ENCODE results near the gene F2.

The F2 gene

GRCh38 chr11:46736615-46737014 lies 17.6 kb downstream of the F2 start:
- Histone ChIP-seq H3K9me3 (ENCODE audit: control insufficient read depth in 5 of 5, low read length in 5 of 5) (no peaks in the 10 kb centered on the region), H3K36me3 (ENCODE audit: control insufficient read depth in 5 of 5, insufficient read depth in 5 of 5, low read length in 5 of 5) (peaks cover 0 to 6% (median 4%) of the 10 kb centered on the region in 5 donors), H3K4me1 (ENCODE audit: control insufficient read depth in 5 of 5, insufficient read depth in 5 of 5, low read length in 5 of 5) (no peaks in the 10 kb centered on the region), H3K27me3 (ENCODE audit: control insufficient read depth in 5 of 5, insufficient read depth in 4 of 5, low read length in 5 of 5) (no peaks in the 10 kb centered on the region), H3K9ac (ENCODE audit: low read length in 5 of 5) (no peak overlapping the region), H3K4me3 (ENCODE audit: low read depth in 1 of 5, low read length in 5 of 5) (no peak overlapping the region), H3K27ac (ENCODE audit: low read depth, low read length) (no peak overlapping the region)

DNA sequence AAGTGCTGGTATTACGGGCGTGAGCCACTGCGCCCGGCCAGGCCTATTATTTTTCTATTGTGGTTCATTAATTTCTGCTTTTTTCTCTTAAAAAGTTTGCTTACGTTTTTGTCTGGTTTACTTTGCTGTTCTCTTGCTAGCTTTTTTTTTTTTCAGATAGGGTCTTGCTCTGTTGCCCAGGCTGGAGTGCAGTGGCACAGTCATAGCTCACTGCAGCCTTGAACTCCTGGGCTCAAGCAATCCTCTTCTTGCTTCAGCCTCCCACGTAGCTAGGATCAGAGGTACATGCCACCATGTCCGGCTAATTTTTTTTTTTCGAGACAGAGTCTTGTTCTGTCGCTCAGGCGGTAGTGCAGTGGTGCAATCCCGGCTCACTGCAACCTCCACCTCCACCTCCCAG lies 18.7 kb downstream of the F2 start:
- H3K9ac ChIP-seq (ENCODE audit: low read length in 5 of 5): no peak overlapping the region
- H3K9me3 ChIP-seq (ENCODE audit: control insufficient read depth in 5 of 5, low read length in 5 of 5): no peaks in the 10 kb centered on the region
- no peak overlapping the region for H3K4me3 ChIP-seq (ENCODE audit: low read depth in 1 of 5, low read length in 5 of 5)
- H3K4me1 ChIP-seq (ENCODE audit: control insufficient read depth in 5 of 5, insufficient read depth in 5 of 5, low read length in 5 of 5): no peaks in the 10 kb centered on the region
- H3K36me3 ChIP-seq (ENCODE audit: control insufficient read depth in 5 of 5, insufficient read depth in 5 of 5, low read length in 5 of 5): peaks cover 0 to 17% (median 14%) of the 10 kb centered on the region in 5 donors
- no peaks in the 10 kb centered on the region for H3K27me3 ChIP-seq (ENCODE audit: control insufficient read depth in 5 of 5, insufficient read depth in 4 of 5, low read length in 5 of 5)
- H3K27ac ChIP-seq (ENCODE audit: low read depth, low read length): no peak overlapping the region

- Histone ChIP-seq H3K27ac (ENCODE audit: low read depth, low read length) (no peak overlapping the region), H3K4me1 (ENCODE audit: control insufficient read depth in 5 of 5, insufficient read depth in 5 of 5, low read length in 5 of 5) (no peaks in the 10 kb centered on the region), H3K4me3 (ENCODE audit: low read depth in 1 of 5, low read length in 5 of 5) (no peak overlapping the region), H3K9ac (ENCODE audit: low read length in 5 of 5) (no peak overlapping the region), H3K9me3 (ENCODE audit: control insufficient read depth in 5 of 5, low read length in 5 of 5) (no peaks in the 10 kb centered on the region), H3K27me3 (ENCODE audit: control insufficient read depth in 5 of 5, insufficient read depth in 4 of 5, low read length in 5 of 5) (no peaks in the 10 kb centered on the region), H3K36me3 (ENCODE audit: control insufficient read depth in 5 of 5, insufficient read depth in 5 of 5, low read length in 5 of 5) (peaks cover 12 to 29% (median 26%) of the 10 kb centered on the region in 5 donors)
Measured at GRCh38 chr11:46738887-46739286, 19.9 kb downstream of the F2 start.

DNA sequence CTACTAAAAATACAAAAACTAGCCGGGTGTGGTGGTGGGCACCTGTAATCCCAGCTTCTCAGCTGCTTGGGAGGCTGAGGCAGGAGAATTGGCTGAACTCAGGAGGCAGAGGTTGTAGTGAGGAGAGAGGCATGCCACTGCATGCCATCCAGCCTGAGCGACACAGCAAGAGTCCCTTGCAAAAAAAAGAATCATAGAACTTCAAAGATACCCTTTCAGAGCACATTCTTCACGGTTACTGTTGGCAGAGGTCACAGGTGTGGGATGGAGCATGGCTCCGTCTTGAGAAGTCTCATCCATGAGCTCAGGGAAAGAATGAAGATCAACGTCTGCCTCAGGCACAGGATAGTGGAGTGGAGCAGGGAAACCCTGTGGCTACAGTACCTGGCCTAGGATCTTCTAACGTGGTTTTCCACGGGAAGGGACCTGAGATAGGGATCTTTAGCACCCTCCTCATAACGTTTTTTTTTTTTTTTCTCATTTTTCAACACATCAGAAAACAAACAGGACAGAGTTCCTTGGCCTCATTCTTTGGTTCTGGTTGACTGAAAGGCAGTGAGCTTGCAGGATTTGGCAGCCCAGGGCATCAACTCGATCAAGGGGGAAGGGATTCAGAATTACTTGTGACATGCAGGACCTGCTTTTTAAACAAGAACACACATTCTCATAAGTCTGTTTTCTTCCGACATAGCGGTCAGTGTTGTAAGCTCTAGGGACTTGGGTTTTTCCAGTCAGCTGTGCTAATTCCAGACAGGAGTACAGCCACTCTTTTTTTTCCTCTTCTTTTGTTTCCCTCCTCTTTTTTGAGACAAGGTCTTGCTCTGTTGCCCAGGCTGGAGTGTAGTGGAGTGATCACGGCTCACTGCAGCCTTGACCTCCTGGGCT lies 22.8 kb downstream of the F2 start:
- no peak overlapping the region for H3K9ac ChIP-seq (ENCODE audit: low read length in 5 of 5)
- no peak overlapping the region for H3K27ac ChIP-seq (ENCODE audit: low read depth, low read length)
- H3K36me3 ChIP-seq (ENCODE audit: control insufficient read depth in 5 of 5, insufficient read depth in 5 of 5, low read length in 5 of 5): peaks cover 27 to 56% (median 51%) of the 10 kb centered on the region in 5 donors
- H3K27me3 ChIP-seq (ENCODE audit: control insufficient read depth in 5 of 5, insufficient read depth in 4 of 5, low read length in 5 of 5): no peaks in the 10 kb centered on the region
- no peaks in the 10 kb centered on the region for H3K4me1 ChIP-seq (ENCODE audit: control insufficient read depth in 5 of 5, insufficient read depth in 5 of 5, low read length in 5 of 5)
- H3K4me3 ChIP-seq (ENCODE audit: low read depth in 1 of 5, low read length in 5 of 5): no peak overlapping the region
- H3K9me3 ChIP-seq (ENCODE audit: control insufficient read depth in 5 of 5, low read length in 5 of 5): no peaks in the 10 kb centered on the region

DNA sequence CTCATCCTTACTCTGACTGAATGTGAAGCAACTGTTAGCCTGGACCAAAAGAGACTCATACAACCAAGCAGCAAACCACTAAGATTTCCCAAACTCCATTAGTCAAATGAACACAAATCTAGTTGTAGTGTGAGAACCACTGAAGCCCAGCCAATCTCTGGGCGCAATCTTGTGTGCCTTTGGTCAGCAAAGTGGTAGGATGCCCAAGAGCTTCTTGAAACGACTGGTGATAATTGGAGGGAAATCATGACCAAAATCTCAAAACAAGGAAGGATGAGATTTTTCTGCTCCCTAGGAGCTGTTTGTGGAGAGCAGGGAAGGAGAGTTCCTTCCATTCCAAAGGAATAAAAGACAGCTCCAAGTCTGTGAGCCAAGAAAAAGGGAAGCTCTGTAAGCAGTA lies 24.0 kb downstream of the F2 start:
- Histone ChIP-seq H3K9ac (ENCODE audit: low read length in 5 of 5) (no peak overlapping the region), H3K36me3 (ENCODE audit: control insufficient read depth in 5 of 5, insufficient read depth in 5 of 5, low read length in 5 of 5) (peaks cover 28 to 68% (median 63%) of the 10 kb centered on the region in 5 donors), H3K4me3 (ENCODE audit: low read depth in 1 of 5, low read length in 5 of 5) (no peak overlapping the region), H3K9me3 (ENCODE audit: control insufficient read depth in 5 of 5, low read length in 5 of 5) (no peaks in the 10 kb centered on the region), H3K27ac (ENCODE audit: low read depth, low read length) (no peak overlapping the region), H3K27me3 (ENCODE audit: control insufficient read depth in 5 of 5, insufficient read depth in 4 of 5, low read length in 5 of 5) (no peaks in the 10 kb centered on the region), H3K4me1 (ENCODE audit: control insufficient read depth in 5 of 5, insufficient read depth in 5 of 5, low read length in 5 of 5) (no peaks in the 10 kb centered on the region)

DNA sequence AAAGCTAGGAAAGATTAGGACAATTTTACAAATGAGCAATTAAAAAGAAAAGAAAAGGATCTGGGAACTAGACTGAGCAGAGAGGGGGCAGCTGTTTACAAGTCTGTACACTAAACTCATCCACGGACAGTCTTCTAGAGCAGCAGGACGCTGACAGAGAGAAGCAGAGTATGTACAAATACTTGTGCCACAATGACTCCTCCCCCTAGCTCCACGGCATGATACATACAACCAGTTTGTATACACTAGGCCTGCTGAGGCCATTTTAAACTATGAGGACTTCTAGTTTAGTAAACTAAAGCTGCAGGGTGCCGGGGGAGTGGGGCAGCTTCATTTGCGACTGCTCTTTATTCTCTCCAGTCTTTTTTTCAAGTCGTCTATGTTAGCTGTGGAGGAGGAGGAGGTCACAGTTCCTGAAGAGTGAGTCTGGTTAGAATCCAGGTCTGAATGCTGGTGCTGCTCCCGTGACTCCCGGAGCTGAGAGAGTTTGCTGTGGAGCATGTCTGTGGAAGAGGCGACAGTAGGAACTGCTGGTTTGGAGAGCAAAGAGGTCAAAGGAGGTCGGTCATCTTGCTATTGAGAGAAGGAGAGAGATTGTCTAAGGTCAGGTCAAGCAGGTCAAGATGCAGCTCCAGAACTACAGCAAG lies 24.8 kb downstream of the F2 start:
- peaks cover 30 to 71% (median 66%) of the 10 kb centered on the region in 5 donors for H3K36me3 ChIP-seq (ENCODE audit: control insufficient read depth in 5 of 5, insufficient read depth in 5 of 5, low read length in 5 of 5)
- no peaks in the 10 kb centered on the region for H3K27me3 ChIP-seq (ENCODE audit: control insufficient read depth in 5 of 5, insufficient read depth in 4 of 5, low read length in 5 of 5)
- no peak overlapping the region for H3K9ac ChIP-seq (ENCODE audit: low read length in 5 of 5)
- no peaks in the 10 kb centered on the region for H3K4me1 ChIP-seq (ENCODE audit: control insufficient read depth in 5 of 5, insufficient read depth in 5 of 5, low read length in 5 of 5)
- H3K9me3 ChIP-seq (ENCODE audit: control insufficient read depth in 5 of 5, low read length in 5 of 5): no peaks in the 10 kb centered on the region
- no peak overlapping the region for H3K27ac ChIP-seq (ENCODE audit: low read depth, low read length)
- no peak overlapping the region for H3K4me3 ChIP-seq (ENCODE audit: low read depth in 1 of 5, low read length in 5 of 5)

DNA sequence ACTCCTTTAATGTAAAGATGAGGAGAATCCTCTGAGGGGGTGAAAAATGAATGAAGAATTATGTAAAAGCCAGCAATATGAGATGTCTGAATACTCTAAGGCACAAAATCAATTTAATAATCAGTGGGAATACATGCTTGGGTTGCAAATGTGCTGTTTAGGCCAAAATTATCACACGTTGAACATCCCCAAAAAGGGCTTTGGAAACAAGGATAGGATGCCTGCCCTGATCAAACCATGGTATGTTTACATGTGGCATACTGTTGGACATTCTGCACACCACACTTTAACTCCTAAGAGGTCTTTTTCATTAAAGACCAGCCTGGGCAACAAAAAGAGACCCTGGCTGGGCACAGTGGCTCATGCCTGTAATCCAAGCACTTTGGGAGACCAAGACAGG lies 26.3 kb downstream of the F2 start:
- H3K27me3 ChIP-seq (ENCODE audit: control insufficient read depth in 5 of 5, insufficient read depth in 4 of 5, low read length in 5 of 5): no peaks in the 10 kb centered on the region
- no peak overlapping the region for H3K4me3 ChIP-seq (ENCODE audit: low read depth in 1 of 5, low read length in 5 of 5)
- H3K36me3 ChIP-seq (ENCODE audit: control insufficient read depth in 5 of 5, insufficient read depth in 5 of 5, low read length in 5 of 5): peaks cover 36 to 85% (median 77%) of the 10 kb centered on the region in 5 donors
- no peaks in the 10 kb centered on the region for H3K4me1 ChIP-seq (ENCODE audit: control insufficient read depth in 5 of 5, insufficient read depth in 5 of 5, low read length in 5 of 5)
- no peak overlapping the region for H3K27ac ChIP-seq (ENCODE audit: low read depth, low read length)
- H3K9me3 ChIP-seq (ENCODE audit: control insufficient read depth in 5 of 5, low read length in 5 of 5): no peaks in the 10 kb centered on the region
- no peak overlapping the region for H3K9ac ChIP-seq (ENCODE audit: low read length in 5 of 5)

DNA sequence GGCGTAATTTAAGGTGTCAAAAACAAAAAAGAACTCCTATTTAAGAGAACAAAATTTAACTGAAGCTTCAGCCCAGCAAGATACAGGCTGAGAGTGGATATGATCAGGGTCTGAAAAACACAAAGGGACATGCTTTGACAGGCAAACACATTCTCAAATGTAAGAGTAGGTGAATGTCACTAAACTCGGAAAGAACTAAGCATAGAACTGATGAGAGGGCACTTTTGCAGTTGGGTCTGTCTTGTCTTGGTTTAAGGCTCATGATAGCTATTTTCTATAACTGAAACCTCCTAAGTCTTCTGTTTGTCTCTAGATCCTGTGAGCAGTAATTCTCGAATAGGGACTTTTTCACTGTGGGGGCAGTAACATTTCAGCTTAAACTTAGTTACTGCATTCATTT lies 27.0 kb downstream of the F2 start:
- Histone ChIP-seq H3K4me3 (ENCODE audit: low read depth in 1 of 5, low read length in 5 of 5) (no peak overlapping the region), H3K9me3 (ENCODE audit: control insufficient read depth in 5 of 5, low read length in 5 of 5) (no peaks in the 10 kb centered on the region), H3K4me1 (ENCODE audit: control insufficient read depth in 5 of 5, insufficient read depth in 5 of 5, low read length in 5 of 5) (no peaks in the 10 kb centered on the region), H3K27ac (ENCODE audit: low read depth, low read length) (no peak overlapping the region), H3K36me3 (ENCODE audit: control insufficient read depth in 5 of 5, insufficient read depth in 5 of 5, low read length in 5 of 5) (peaks cover 43 to 91% (median 83%) of the 10 kb centered on the region in 5 donors), H3K27me3 (ENCODE audit: control insufficient read depth in 5 of 5, insufficient read depth in 4 of 5, low read length in 5 of 5) (no peaks in the 10 kb centered on the region), H3K9ac (ENCODE audit: low read length in 5 of 5) (no peak overlapping the region)

GRCh38 chr11:46747150-46747549 lies 28.1 kb downstream of the F2 start:
- Histone ChIP-seq H3K9ac (ENCODE audit: low read length in 5 of 5) (no peak overlapping the region), H3K27ac (ENCODE audit: low read depth, low read length) (no peak overlapping the region), H3K27me3 (ENCODE audit: control insufficient read depth in 5 of 5, insufficient read depth in 4 of 5, low read length in 5 of 5) (no peaks in the 10 kb centered on the region), H3K9me3 (ENCODE audit: control insufficient read depth in 5 of 5, low read length in 5 of 5) (no peaks in the 10 kb centered on the region), H3K4me1 (ENCODE audit: control insufficient read depth in 5 of 5, insufficient read depth in 5 of 5, low read length in 5 of 5) (no peaks in the 10 kb centered on the region), H3K4me3 (ENCODE audit: low read depth in 1 of 5, low read length in 5 of 5) (no peak overlapping the region), H3K36me3 (ENCODE audit: control insufficient read depth in 5 of 5, insufficient read depth in 5 of 5, low read length in 5 of 5) (peaks cover 51 to 88% (median 81%) of the 10 kb centered on the region in 5 donors)

- H3K27ac ChIP-seq (ENCODE audit: low read depth, low read length): no peak overlapping the region
- no peaks in the 10 kb centered on the region for H3K27me3 ChIP-seq (ENCODE audit: control insufficient read depth in 5 of 5, insufficient read depth in 4 of 5, low read length in 5 of 5)
- no peaks in the 10 kb centered on the region for H3K9me3 ChIP-seq (ENCODE audit: control insufficient read depth in 5 of 5, low read length in 5 of 5)
- peaks cover 52 to 84% (median 69%) of the 10 kb centered on the region in 5 donors for H3K36me3 ChIP-seq (ENCODE audit: control insufficient read depth in 5 of 5, insufficient read depth in 5 of 5, low read length in 5 of 5)
- no peak overlapping the region for H3K4me3 ChIP-seq (ENCODE audit: low read depth in 1 of 5, low read length in 5 of 5)
- H3K9ac ChIP-seq (ENCODE audit: low read length in 5 of 5): no peak overlapping the region
- no peaks in the 10 kb centered on the region for H3K4me1 ChIP-seq (ENCODE audit: control insufficient read depth in 5 of 5, insufficient read depth in 5 of 5, low read length in 5 of 5)
Measured at GRCh38 chr11:46755962-46756361, 36.9 kb downstream of the F2 start.
